COR-L47 (cell line): Measurements from ENCODE around the gene GPLD1.
"Not testable (repeated sequence)": the region's sequence is repeated elsewhere in the genome, so short reads cannot be mapped to it uniquely, and the experiment has no call there.

Experiments
- DNase-seq: peaks from one replicate; lab custom pipeline; 2025; lab: John Stamatoyannopoulos, UW

GPLD1 gene

DNA sequence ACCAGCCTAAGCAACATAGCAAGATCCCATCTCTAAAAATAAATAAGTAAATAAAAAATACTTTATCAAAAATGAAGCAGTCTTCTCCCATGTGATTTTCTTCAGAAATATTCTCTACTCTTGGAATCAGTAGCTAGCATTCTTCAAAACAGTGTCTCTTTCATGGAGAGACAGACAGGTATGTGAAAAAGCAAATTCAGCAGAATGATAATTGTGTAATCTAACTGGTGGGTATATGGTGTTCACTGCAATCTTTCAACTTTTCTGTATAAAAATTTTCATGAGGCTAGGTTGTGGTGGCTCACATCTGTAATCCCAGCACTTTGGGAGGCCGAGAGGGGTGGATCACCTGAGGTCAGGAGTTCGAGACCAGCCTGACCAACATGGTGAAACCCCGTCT, 78.8 kb downstream of the GPLD1 start:
- DNase-seq, result no peak

- DNase-seq, result no peak
These were observed 80.5 kb downstream of the GPLD1 start for GRCh38 chr6:24408719-24409410.

DNA sequence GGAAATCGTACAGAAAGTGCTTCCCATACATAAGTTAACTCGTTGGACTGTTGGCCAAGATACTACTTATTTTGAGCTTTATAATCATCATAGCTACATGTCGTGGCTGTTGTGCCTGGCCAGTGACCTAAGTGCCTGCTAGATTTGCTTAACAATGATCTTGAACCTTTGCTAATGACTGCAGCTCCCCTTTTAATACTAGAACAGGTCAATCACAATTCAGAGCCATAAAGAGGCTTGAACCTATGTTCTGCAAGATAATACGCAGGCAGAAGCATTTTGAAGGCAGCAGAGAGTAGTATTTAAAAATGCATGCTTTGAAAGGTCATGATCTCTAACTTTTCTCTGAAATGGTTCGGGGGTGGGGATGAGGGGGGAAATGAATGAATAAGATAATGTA, 84.1 kb downstream of the GPLD1 start:
- DNase-seq, result no peak

- no peak for DNase-seq
These were observed 85.9 kb downstream of the GPLD1 start for GRCh38 chr6:24403501-24403824.

DNA sequence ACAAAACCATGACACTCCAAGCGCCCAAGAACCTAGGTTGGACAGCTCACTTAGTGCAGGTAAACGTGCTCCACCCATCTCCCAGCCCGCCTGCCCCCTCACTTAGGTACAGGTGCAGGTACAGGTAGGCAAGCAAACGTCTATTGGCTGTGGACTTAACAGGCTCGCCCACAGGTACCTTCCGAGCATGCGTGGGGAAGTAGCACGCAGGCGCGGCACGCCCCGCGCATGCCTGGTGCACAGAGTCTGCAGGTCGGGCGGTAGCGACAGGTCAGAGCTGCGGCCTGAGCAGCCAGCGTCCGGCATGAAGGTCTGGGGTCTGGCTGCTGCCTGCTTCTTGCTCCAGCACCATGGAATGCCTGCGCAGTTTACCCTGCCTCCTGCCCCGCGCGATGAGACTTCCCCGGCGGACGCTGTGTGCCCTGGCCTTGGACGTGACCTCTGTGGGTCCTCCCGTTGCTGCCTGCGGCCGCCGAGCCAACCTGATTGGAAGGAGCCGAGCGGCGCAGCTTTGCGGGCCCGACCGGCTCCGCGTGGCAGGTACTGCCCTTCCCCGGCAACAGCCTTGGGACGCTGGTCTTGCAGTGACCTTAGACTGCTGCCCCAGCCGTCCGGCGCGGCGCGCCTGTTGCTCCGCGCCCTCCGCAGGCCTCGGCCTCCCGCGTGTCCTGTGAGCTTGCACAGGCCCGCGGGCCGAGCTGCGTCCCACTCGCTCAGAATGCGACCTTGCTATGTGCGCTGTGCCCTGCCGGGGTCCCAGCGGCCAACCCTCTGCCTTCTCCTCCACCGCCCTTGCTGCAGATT, 86.5 kb downstream of the GPLD1 start, which contains the start of gene MRS2:
Gene MRS2, plus strand, starts transcription at position 240 of the 804 bp plus-strand sequence. Its CDS starts 111 bp downstream, at position 351.
- peak; percentile 89 for DNase-seq

- DNase-seq, result no peak
These were observed 87.9 kb downstream of the GPLD1 start for GRCh38 chr6:24401458-24401857.

GRCh38 chr6:24400045-24401039, 89.0 kb downstream of the GPLD1 start:
- DNase-seq, result not testable (repeated sequence)

- no peak for DNase-seq
These were observed 91.7 kb downstream of the GPLD1 start for GRCh38 chr6:24397631-24398030.

GRCh38 chr6:24396824-24397223, 92.6 kb downstream of the GPLD1 start:
- no peak for DNase-seq

DNA sequence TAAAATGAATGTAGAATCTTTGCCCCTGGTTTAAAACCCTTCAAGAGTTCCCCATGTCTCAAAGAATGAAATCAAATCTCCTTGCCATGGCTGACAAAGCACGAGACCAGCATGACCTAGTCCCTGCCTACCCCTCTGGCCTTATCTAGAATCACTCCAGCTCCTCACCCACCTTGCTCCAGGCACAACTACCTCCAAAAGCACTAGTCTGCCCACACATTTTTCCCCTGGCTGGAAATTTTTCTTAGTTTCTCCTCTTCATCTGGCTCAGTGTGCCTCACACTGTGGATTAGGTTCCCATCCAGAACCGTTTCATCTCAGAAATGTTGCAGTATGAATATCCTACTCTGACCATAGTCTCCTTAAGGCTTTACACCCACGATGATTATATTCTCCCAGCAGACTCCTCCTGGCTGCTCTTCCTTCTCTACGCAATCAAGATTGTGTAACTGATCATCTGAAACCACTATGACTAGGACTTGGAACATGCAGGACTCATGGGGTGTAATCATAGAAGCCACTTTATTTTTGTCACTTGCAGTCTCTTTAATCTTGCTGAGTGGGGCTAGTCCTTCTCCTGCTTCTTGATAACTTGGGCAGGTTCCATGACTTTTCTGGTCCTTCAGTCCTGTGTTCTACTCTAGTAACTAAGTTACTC, 94.5 kb downstream of the GPLD1 start:
- DNase-seq, result no peak

DNA sequence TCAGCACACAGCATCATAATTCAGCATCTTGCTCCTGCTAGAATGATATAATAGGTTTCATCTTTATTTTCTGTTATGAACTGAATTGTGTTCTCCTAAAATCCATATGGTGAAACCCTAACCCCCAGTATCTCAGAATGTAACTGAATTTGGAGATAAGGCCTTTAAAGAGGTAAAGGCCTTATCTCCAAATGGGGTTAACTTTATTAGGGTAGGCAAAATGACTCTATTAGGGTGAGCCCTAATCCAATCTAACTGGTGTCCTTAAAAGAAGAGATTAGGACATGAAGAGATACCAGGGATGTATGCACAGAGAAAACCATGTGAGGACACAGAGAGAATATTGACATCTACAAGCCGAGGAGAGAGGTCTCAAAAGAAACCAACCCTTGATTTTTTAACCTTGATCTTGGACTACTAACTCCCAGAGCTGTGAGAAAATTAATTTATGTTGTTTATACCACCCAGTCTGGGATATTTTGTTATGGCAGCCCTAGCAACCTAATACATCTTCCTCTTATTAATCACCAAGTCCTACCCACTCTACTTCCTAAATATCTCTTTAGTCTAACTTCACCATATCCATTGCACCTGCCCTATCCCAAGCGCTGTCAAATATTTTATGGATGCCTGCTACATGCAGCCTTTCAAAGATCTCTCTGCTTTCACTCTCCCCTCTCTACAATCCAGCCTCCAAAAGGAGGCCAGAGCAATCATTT, 95.2 kb downstream of the GPLD1 start:
- DNase-seq, result no peak

- DNase-seq, result no peak
These were observed 97.5 kb downstream of the GPLD1 start for GRCh38 chr6:24391756-24392405.

DNA sequence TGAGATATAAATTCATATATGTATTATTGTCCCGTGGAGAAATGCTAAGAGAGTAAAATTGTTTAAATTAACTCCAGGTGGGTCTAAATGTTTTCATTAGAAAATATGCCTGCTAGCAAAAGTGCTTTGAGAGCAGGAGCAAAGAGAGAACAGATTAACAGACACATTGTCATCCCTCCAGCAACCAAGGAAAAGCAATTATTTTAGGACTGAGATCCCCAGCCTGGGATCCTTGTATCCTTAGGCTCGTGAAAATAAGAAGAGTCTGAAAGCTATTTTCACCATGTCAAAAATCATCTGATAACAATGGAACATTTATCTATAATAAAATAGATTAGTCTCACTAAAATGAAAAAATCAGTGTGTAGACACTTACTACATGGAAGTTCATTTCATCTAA, 98.2 kb downstream of the GPLD1 start:
- DNase-seq, result no peak

DNA sequence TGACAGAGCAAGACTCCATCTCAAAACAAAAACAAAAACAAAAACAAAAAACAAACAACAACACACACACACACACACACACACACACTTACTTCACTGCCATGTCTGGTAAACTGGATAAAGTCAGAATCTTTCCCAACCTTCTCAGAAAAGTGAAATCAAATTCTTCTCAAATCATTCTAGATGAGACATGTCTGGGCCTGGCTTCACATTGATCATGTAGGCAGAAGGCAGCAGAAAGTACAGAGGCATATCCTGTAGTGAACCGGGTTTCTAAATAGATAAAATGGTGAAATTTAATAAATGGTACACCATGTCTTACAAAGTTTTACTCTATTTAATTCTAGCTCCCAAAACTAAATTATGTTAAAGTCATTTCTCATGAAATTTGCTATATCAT, 101.6 kb downstream of the GPLD1 start:
- no peak for DNase-seq

GRCh38 chr6:24385536-24386269, 103.7 kb downstream of the GPLD1 start:
- no peak for DNase-seq

DNA sequence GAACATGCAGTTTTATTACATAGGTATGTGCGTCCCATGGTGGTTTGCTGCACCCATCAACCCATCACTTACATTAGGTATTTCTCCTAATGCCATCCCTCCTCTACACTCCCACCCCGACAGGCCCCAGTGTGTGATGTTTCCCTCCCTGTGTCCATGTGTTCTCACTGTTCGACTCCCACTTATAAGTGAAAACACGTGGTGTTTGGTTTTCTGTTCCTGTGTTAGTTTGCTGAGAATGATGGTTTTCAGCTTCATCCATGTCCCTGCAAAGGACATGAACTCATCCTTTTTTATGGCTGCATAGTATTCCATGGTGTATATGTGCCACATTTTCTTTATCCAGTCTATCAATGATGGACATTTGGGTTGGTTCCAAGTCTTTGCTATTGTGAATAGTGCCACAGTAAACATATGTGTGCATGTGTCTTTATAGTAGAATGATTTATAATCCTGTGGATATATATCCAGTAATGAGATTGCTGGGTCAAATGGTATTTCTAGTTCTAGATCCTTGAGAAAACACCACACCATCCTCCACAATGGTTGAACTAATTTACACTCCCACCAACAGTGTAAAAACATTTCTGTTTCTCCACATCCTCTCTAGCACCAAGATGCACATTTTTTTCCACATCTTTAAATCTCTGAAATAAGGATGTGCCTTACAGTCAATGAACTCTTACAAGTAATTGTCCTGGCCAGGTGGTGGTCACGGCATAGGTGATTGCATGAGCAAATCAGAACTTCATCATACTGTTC, 104.8 kb downstream of the GPLD1 start:
- DNase-seq, result not testable (repeated sequence)

DNA sequence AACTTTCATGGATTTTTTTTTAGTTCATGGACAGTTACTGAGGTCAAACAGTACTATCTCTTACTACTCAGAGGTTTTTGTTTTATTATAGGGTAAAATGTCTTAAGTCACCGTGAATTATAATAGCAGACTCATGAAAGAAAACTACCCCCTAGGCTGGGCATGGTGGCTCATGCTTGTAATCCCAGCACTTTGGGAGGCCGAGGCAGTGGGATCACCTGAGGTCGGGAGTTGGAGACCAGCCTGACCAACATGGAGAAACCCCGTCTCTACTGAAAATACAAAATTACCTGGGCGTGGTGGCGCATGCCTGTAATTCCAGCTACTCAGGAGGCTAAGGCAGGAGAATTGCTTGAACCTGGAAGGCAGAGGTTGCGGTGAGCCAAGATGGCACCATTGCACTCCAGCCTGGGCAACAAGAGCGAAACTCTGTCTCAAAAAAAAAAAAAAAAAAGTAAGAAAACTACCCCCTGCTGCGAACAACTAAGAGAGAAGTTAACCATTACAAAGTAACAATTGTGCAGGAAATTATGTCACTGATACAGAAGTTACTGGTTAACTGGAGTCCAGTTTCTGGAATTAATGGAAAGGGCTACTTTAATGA, 106.4 kb downstream of the GPLD1 start:
- not testable (repeated sequence) for DNase-seq

- DNase-seq, result no peak
These were observed 107.2 kb downstream of the GPLD1 start for GRCh38 chr6:24382220-24382540.
